GM21619 (cell line): ENCODE data around the gene THSD7B.
"Not testable (repeated sequence)": the region's sequence is repeated elsewhere in the genome, so short reads cannot be mapped to it uniquely, and the experiment has no call there.

Source experiments
- ATAC-seq: cut with Tn5 transposase; IDR thresholded peaks from one replicate; pipeline ENCODE4 v1.9.1; 2021; ENCODE audit not compliant: unreplicated experiment

The THSD7B gene

GRCh38 chr2:137232076-137232475 lies 466.7 kb downstream of the THSD7B start:
- ATAC-seq: no peak

GRCh38 chr2:137233091-137233490 lies 467.7 kb downstream of the THSD7B start:
- ATAC-seq: no peak

- ATAC-seq: no peak
Observed at GRCh38 chr2:137237055-137237454, 471.7 kb downstream of the THSD7B start.

- no peak for ATAC-seq
Observed at GRCh38 chr2:137238065-137238464, 472.7 kb downstream of the THSD7B start.

- no peak for ATAC-seq
Observed at GRCh38 chr2:137249463-137250130, 484.3 kb downstream of the THSD7B start.

GRCh38 chr2:137250401-137250800 lies 485.1 kb downstream of the THSD7B start:
- no peak for ATAC-seq

- no peak for ATAC-seq
Observed at GRCh38 chr2:137251045-137251444, 485.7 kb downstream of the THSD7B start.

GRCh38 chr2:137252934-137253333 lies 487.6 kb downstream of the THSD7B start:
- ATAC-seq: no peak

- ATAC-seq: no peak
Observed at GRCh38 chr2:137254052-137254451, 488.7 kb downstream of the THSD7B start.

- no peak for ATAC-seq
Observed at GRCh38 chr2:137255345-137255744, 490.0 kb downstream of the THSD7B start.

GRCh38 chr2:137255990-137256389 lies 490.6 kb downstream of the THSD7B start:
- ATAC-seq: no peak

- ATAC-seq: no peak
Observed at GRCh38 chr2:137261881-137262585, 496.7 kb downstream of the THSD7B start.

GRCh38 chr2:137262594-137262993 lies 497.2 kb downstream of the THSD7B start:
- ATAC-seq: no peak

GRCh38 chr2:137287913-137288639 lies 522.7 kb downstream of the THSD7B start:
- no peak for ATAC-seq

- no peak for ATAC-seq
Observed at GRCh38 chr2:137291836-137292570, 526.7 kb downstream of the THSD7B start.

- ATAC-seq: no peak
Observed at GRCh38 chr2:137298377-137298776, 533.0 kb downstream of the THSD7B start.

GRCh38 chr2:137300987-137301386 lies 535.6 kb downstream of the THSD7B start:
- no peak for ATAC-seq

GRCh38 chr2:137302957-137303356 lies 537.6 kb downstream of the THSD7B start:
- no peak for ATAC-seq

- ATAC-seq: no peak
Observed at GRCh38 chr2:137316075-137316474, 550.7 kb downstream of the THSD7B start.

- ATAC-seq: no peak
Observed at GRCh38 chr2:137321566-137321965, 556.2 kb downstream of the THSD7B start.

GRCh38 chr2:137331562-137331961 lies 566.2 kb downstream of the THSD7B start:
- not testable (repeated sequence) for ATAC-seq
